K562 (cell line): Measurements from ENCODE around the gene SKIDA1. TPM values are rescaled to one million over a fixed set of nuclear protein-coding genes. Genes with fewer than 3 reads are reported as not detected.

Experiments used
- CC2D1A ChIP-seq: fragments of 450-650 bp; IDR thresholded peaks from 2 replicates; pipeline ENCODE4 v1.6.1; 2017; ENCODE audit warnings: mild to moderate bottlenecking
- DPF2 ChIP-seq: fragments of 450-650 bp; IDR thresholded peaks from 2 replicates; pipeline ENCODE4 v1.6.1; 2016
- HINFP ChIP-seq: fragments of 450-650 bp; conservative IDR thresholded peaks from 2 replicates; pipeline ENCODE4 v1.6.1; 2016; ENCODE audit warnings: missing genetic modification characterization, low read depth, mild to moderate bottlenecking, control low read depth, missing compliant biosample characterization
- KDM5B ChIP-seq: fragments of 200-600 bp; sonication (generic); IDR thresholded peaks from 2 replicates; pipeline ENCODE4 v1.6.1; 2012; ENCODE audit warnings: low read depth, mild to moderate bottlenecking, moderate library complexity, low read length, control low read depth, inconsistent platforms; ENCODE audit not compliant: insufficient replicate concordance
- KLF1 ChIP-seq: fragments of 450-650 bp; IDR thresholded peaks from 2 replicates; pipeline ENCODE4 v1.6.1; 2016; ENCODE audit warnings: missing genetic modification characterization, missing compliant biosample characterization
- PHF8 ChIP-seq: fragments of 200-600 bp; sonication (generic); IDR thresholded peaks from 2 replicates; pipeline ENCODE4 v1.6.1; 2012; ENCODE audit warnings: mixed run types, mild to moderate bottlenecking, inconsistent platforms, low read length, moderate library complexity, borderline replicate concordance
- POLR2G ChIP-seq: fragments of 200-400 bp; formaldehyde crosslinking; IDR thresholded peaks from 2 replicates; pipeline ENCODE4 v1.6.1; 2017; ENCODE audit warnings: low read depth, mild to moderate bottlenecking, antibody characterized with exemption, low read length, moderate library complexity
- TCF3 ChIP-seq: sonication (generic); formaldehyde crosslinking; IDR thresholded peaks from 2 replicates; pipeline ENCODE4 v1.4.0; 2020; ENCODE audit warnings: mild to moderate bottlenecking, missing genetic modification reagents
- ZBTB8A ChIP-seq: fragments of 450-650 bp; IDR thresholded peaks from 2 replicates; pipeline ENCODE4 v1.6.1; 2018; ENCODE audit warnings: mild to moderate bottlenecking, moderate library complexity; ENCODE audit not compliant: partially characterized antibody
- ZNF41 ChIP-seq: fragments of 250-450 bp; sonication (Bioruptor Pico); conservative IDR thresholded peaks from 2 replicates; pipeline ENCODE4 v1.4.0; 2020; ENCODE audit warnings: mild to moderate bottlenecking
- ZNF444 ChIP-seq: fragments of 250-450 bp; sonication (Bioruptor Pico); IDR thresholded peaks from 2 replicates; pipeline ENCODE4 v1.4.0; 2020; ENCODE audit warnings: mild to moderate bottlenecking, moderate library complexity
- ZNF445 ChIP-seq: fragments of 250-450 bp; sonication (Bioruptor Pico); IDR thresholded peaks from 2 replicates; pipeline ENCODE4 v1.4.0; 2020; ENCODE audit warnings: low read depth, mild to moderate bottlenecking, moderate library complexity
- ZNF766 ChIP-seq: fragments of 200-800 bp; sonication (Bioruptor generic); conservative IDR thresholded peaks from 2 replicates; pipeline ENCODE4 v1.6.1; 2016; ENCODE audit warnings: missing genetic modification characterization, missing compliant biosample characterization
- polyA plus RNA-seq, 8 experiments: library from polyadenylated mRNA; depleted of rRNA in 4 of 8; stranded (reverse) in 5 of 8; unstranded in 3 of 8; fragments of >200 nt; fragmentation: Nextera tagmentation in 2 of 8; fragmentation: Illumina TruSeq in 1 of 8; extraction: Ambion mirVana in 2 of 8; extraction: Trizol in 1 of 8; gene quantifications; 2 replicates each; pipeline versions ENCODE4 v1.2.1 to v1.2.3, GENCODE V29; 2011 to 2014; ENCODE audit warnings: inconsistent platforms in 1 of 8, missing spikeins in 1 of 8
- total RNA-seq, 7 experiments: library from RNA; depleted of rRNA in 6 of 7; stranded (reverse); fragments of >200 nt in 6 of 7; fragmentation: Illumina TruSeq in 2 of 7; extraction: Trizol in 2 of 7; gene quantifications; 2 replicates each; pipeline versions ENCODE4 v1.2.1 to v1.2.3, GENCODE V29; 2011 to 2021; ENCODE audit warnings: low replicate concordance in 1 of 7
- TF ChIP-seq, protein P1 (sequence below): sonication (generic); formaldehyde crosslinking; IDR thresholded peaks from 2 replicates; pipeline ENCODE4 v1.8.0; 2022; ENCODE audit warnings: mild to moderate bottlenecking, missing genetic modification reagents, borderline replicate concordance
- TF ChIP-seq, protein P2 (sequence below): fragments of 450-650 bp; formaldehyde crosslinking; IDR thresholded peaks from 2 replicates; pipeline ENCODE4 v1.4.0; 2020; ENCODE audit warnings: mild to moderate bottlenecking, moderate library complexity
- TF ChIP-seq, protein P3 (sequence below): fragments of 250-450 bp; sonication (Bioruptor Pico); IDR thresholded peaks from 2 replicates; pipeline ENCODE4 v1.4.0; 2020

The SKIDA1 gene
- total and polyA plus RNA-seq, 9 of the 15 experiments (the other 6 are each of a cell fraction or from before 2014, with no cell fraction given): 0.05 to 1.1 (median 0.42) TPM

DNA sequence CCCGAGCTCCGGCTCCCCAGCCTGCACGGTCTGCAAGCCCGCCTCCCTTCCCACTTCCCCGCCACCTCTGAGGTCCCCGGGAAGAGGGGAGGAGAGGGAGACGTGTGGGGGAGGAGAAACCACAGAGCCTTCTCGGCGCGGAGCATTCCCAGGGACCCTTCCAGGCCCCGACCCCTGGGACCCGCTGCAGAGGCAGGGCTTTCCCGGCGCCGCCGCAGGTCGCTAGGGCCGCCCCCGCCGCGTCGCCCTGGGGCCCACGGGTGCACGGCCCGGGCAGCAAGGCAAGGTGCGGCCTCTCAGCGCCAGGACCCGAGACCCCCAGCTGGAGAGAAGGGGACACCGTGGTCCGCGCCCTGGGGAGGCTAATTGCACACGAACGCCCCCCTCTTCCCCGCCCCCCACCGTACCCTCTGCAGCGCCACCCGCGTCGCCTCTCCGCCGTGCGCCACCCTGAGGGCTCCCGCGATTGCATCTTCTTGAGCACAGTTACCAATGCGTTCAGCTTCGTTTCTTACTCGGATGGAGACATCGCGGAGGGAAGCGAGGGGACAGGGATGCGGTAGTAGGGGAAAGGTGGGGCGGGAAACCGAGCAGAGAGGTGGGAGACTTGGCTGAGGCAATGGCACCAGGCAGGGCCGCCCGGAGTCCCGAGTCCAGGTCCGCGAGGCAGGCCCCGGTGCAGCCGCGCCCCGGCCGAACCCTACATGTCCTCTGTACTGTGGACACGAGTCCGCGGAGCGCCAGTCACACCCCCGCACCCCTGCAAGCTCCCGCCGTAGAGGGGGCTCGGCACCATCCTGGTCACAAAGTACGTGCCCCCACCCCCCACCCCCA, 28.9 kb downstream of the SKIDA1 start (continued):
- TF ChIP-seq HINFP: no peak
- TF ChIP-seq, protein P1, sequence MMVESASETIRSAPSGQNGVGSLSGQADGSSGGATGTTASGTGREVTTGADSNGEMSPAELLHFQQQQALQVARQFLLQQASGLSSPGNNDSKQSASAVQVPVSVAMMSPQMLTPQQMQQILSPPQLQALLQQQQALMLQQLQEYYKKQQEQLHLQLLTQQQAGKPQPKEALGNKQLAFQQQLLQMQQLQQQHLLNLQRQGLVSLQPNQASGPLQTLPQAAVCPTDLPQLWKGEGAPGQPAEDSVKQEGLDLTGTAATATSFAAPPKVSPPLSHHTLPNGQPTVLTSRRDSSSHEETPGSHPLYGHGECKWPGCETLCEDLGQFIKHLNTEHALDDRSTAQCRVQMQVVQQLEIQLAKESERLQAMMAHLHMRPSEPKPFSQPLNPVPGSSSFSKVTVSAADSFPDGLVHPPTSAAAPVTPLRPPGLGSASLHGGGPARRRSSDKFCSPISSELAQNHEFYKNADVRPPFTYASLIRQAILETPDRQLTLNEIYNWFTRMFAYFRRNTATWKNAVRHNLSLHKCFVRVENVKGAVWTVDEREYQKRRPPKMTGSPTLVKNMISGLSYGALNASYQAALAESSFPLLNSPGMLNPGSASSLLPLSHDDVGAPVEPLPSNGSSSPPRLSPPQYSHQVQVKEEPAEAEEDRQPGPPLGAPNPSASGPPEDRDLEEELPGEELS (CRISPR knock-in tag): peak; percentile 15; the same call in 1 of the 2 replicates
- TF ChIP-seq PHF8: peak; percentile 10; the same call in 1 of the 2 replicates
- no peak for TF ChIP-seq ZNF445 (CRISPR knock-in tag)
- no peak for TF ChIP-seq KDM5B
- no peak for TF ChIP-seq TCF3 (CRISPR knock-in tag)
- TF ChIP-seq ZNF444: no peak
- TF ChIP-seq ZBTB8A: no peak
- TF ChIP-seq POLR2G: peak; percentile 67
- no peak for TF ChIP-seq ZNF41
- TF ChIP-seq, protein P2, sequence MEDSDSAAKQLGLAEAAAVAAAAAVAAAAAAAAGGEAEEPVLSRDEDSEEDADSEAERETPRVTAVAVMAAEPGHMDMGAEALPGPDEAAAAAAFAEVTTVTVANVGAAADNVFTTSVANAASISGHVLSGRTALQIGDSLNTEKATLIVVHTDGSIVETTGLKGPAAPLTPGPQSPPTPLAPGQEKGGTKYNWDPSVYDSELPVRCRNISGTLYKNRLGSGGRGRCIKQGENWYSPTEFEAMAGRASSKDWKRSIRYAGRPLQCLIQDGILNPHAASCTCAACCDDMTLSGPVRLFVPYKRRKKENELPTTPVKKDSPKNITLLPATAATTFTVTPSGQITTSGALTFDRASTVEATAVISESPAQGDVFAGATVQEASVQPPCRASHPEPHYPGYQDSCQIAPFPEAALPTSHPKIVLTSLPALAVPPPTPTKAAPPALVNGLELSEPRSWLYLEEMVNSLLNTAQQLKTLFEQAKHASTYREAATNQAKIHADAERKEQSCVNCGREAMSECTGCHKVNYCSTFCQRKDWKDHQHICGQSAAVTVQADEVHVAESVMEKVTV (CRISPR knock-in tag): no peak
- TF ChIP-seq DPF2: no peak
- no peak for TF ChIP-seq KLF1 (tag)
- TF ChIP-seq CC2D1A: no peak
- TF ChIP-seq ZNF766 (CRISPR knock-in tag): no peak
- TF ChIP-seq, protein P3, sequence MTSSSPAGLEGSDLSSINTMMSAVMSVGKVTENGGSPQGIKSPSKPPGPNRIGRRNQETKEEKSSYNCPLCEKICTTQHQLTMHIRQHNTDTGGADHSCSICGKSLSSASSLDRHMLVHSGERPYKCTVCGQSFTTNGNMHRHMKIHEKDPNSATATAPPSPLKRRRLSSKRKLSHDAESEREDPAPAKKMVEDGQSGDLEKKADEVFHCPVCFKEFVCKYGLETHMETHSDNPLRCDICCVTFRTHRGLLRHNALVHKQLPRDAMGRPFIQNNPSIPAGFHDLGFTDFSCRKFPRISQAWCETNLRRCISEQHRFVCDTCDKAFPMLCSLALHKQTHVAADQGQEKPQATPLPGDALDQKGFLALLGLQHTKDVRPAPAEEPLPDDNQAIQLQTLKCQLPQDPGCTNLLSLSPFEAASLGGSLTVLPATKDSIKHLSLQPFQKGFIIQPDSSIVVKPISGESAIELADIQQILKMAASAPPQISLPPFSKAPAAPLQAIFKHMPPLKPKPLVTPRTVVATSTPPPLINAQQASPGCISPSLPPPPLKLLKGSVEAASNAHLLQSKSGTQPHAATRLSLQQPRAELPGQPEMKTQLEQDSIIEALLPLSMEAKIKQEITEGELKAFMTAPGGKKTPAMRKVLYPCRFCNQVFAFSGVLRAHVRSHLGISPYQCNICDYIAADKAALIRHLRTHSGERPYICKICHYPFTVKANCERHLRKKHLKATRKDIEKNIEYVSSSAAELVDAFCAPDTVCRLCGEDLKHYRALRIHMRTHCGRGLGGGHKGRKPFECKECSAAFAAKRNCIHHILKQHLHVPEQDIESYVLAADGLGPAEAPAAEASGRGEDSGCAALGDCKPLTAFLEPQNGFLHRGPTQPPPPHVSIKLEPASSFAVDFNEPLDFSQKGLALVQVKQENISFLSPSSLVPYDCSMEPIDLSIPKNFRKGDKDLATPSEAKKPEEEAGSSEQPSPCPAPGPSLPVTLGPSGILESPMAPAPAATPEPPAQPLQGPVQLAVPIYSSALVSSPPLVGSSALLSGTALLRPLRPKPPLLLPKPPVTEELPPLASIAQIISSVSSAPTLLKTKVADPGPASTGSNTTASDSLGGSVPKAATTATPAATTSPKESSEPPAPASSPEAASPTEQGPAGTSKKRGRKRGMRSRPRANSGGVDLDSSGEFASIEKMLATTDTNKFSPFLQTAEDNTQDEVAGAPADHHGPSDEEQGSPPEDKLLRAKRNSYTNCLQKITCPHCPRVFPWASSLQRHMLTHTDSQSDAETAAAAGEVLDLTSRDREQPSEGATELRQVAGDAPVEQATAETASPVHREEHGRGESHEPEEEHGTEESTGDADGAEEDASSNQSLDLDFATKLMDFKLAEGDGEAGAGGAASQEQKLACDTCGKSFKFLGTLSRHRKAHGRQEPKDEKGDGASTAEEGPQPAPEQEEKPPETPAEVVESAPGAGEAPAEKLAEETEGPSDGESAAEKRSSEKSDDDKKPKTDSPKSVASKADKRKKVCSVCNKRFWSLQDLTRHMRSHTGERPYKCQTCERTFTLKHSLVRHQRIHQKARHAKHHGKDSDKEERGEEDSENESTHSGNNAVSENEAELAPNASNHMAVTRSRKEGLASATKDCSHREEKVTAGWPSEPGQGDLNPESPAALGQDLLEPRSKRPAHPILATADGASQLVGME (CRISPR knock-in tag): no peak
